SK-N-SH (cell line): Measurements from ENCODE around the gene AKT1. TPM values are rescaled to one million over a fixed set of nuclear protein-coding genes. Genes with fewer than 3 reads are reported as not detected.

Experiments used
- CTCF ChIA-PET: fragments of 300-600, 350-600 bp; formaldehyde crosslinking; extraction: SDS; loops from one replicate; lab custom pipeline; 2021; lab: Yijun Ruan, JAX
- POLR2A ChIA-PET: fragments of 350-600 bp; sonication (Branson Sonifier 250); formaldehyde crosslinking; extraction: SDS; loops from one replicate; lab custom pipeline; 2020; ENCODE audit warnings: antibody characterized with exemption, inconsistent platforms; lab: Yijun Ruan, JAX
- DNase-seq: peaks from one replicate; pipeline ENCODE4 v3.0.0; 2012
- H2AFZ ChIP-seq: fragments of 200-600 bp; sonication (generic); 2 replicates; pipeline ENCODE4 v1.8.1; 2016; ENCODE audit warnings: antibody characterized with exemption, mild to moderate bottlenecking, low read depth
- H3F3A ChIP-seq: fragments of 200-600 bp; sonication (generic); replicated peaks from 2 replicates; pipeline ENCODE3; 2016; ENCODE audit warnings: antibody characterized with exemption, mild to moderate bottlenecking; ENCODE audit not compliant: insufficient read depth
- H3K27ac ChIP-seq, 2 experiments: fragments of 200-500 bp in 1 of 2; fragments of 200-600 bp in 1 of 2; sonication (Bioruptor generic) in 1 of 2; sonication (generic), shearing (Covaris generic) in 1 of 2; 2 replicates each; pipeline versions ENCODE4 v1.5.1 to v1.6.1; 2014 to 2016; ENCODE audit warnings: low read depth in 2 of 2, inconsistent platforms in 1 of 2, low read length in 1 of 2, mild to moderate bottlenecking in 1 of 2, mixed read lengths in 1 of 2
- H3K27me3 ChIP-seq: fragments of 200-600 bp; sonication (generic), shearing (Covaris generic); 2 replicates; pipeline ENCODE4 v1.6.1; 2016; ENCODE audit warnings: mixed run types; ENCODE audit not compliant: insufficient read depth
- H3K36me3 ChIP-seq, 2 experiments: fragments of 200-500 bp in 1 of 2; fragments of 200-600 bp in 1 of 2; sonication (Bioruptor generic) in 1 of 2; sonication (generic) in 1 of 2; replicated peaks in 1 of 2; 2 replicates each; pipeline versions ENCODE3 to v1.5.1; 2014 to 2016; ENCODE audit warnings: low read length in 1 of 2, mild to moderate bottlenecking in 1 of 2; ENCODE audit not compliant: insufficient read depth in 2 of 2, control insufficient read depth in 1 of 2
- H3K4me1 ChIP-seq, 2 experiments: fragments of 200-500 bp in 1 of 2; fragments of 200-600 bp in 1 of 2; sonication (Bioruptor generic) in 1 of 2; sonication (generic), shearing (Covaris generic) in 1 of 2; 2 replicates each; pipeline versions ENCODE4 v1.5.1 to v1.6.1; 2014 to 2016; ENCODE audit warnings: low read depth in 1 of 2, low read length in 1 of 2, mixed run types in 1 of 2; ENCODE audit not compliant: insufficient read depth in 2 of 2, control insufficient read depth in 1 of 2
- H3K4me2 ChIP-seq: fragments of 200-600 bp; sonication (generic), shearing (Covaris generic); 2 replicates; pipeline ENCODE4 v1.6.1; 2017; ENCODE audit warnings: mixed run types
- H3K4me3 ChIP-seq, 2 experiments: fragments of 200-500 bp in 1 of 2; fragments of 200-600 bp in 1 of 2; sonication (Bioruptor generic) in 1 of 2; sonication (generic), shearing (Covaris generic) in 1 of 2; 2 replicates each; pipeline versions ENCODE4 v1.5.1 to v1.8.1; 2014 to 2016; ENCODE audit warnings: low read depth in 2 of 2, inconsistent platforms in 1 of 2, low read length in 1 of 2, mild to moderate bottlenecking in 1 of 2, mixed read lengths in 1 of 2, moderate library complexity in 1 of 2
- H3K79me2 ChIP-seq: fragments of 200-600 bp; sonication (generic); 2 replicates; pipeline ENCODE4 v1.8.1; 2017; ENCODE audit warnings: mild to moderate bottlenecking; ENCODE audit not compliant: insufficient read depth
- H3K9ac ChIP-seq: fragments of 200-600 bp; sonication (generic); 2 replicates; pipeline ENCODE4 v1.6.1; 2017; ENCODE audit warnings: mixed run types
- H3K9me2 ChIP-seq: fragments of 200-600 bp; sonication (generic); 2 replicates; pipeline ENCODE4 v1.6.1; 2017; ENCODE audit warnings: mixed run types
- H3K9me3 ChIP-seq: fragments of 200-600 bp; sonication (generic); 2 replicates; pipeline ENCODE4 v1.6.1; 2017; ENCODE audit warnings: mixed run types, mild to moderate bottlenecking, moderate library complexity
- H4K20me1 ChIP-seq: fragments of 200-600 bp; sonication (generic); 2 replicates; pipeline ENCODE4 v1.6.1; 2017; ENCODE audit warnings: mild to moderate bottlenecking, mixed run types; ENCODE audit not compliant: insufficient read depth
- GATA2 ChIP-seq: sonication (generic); formaldehyde crosslinking; IDR thresholded peaks from 2 replicates; pipeline ENCODE4 v1.5.0; 2020; ENCODE audit warnings: mild to moderate bottlenecking, missing genetic modification reagents
- POLR2AphosphoS5 ChIP-seq: IDR thresholded peaks from 2 replicates; pipeline ENCODE4 v1.6.1; 2012; ENCODE audit warnings: low read depth, low read length
- WGBS: methylation state at CpG from one replicate; pipeline ENCODE4 v1.1.6; 2017; ENCODE audit warnings: low lambda C conversion rate; 5-methylcytosine and 5-hydroxymethylcytosine counted together
- polyA plus RNA-seq, 3 experiments: library from polyadenylated mRNA; depleted of rRNA; stranded (reverse); fragments of >200 nt; gene quantifications; 2 replicates each; pipeline ENCODE4 v1.2.3, GENCODE V29; 2012
- TF ChIP-seq, protein P1 (sequence below): fragments of 200-600 bp; sonication (generic); IDR thresholded peaks from 2 replicates; pipeline ENCODE4 v1.6.1; 2017; ENCODE audit warnings: antibody characterized with exemption, mild to moderate bottlenecking, moderate library complexity

Gene AKT1
- polyA plus RNA-seq, 1 of the 3 experiments (the other 2 are of a cell fraction), result 198 TPM

GRCh38 chr14:104777808-104778249 lies 17.7 kb downstream of the AKT1 start:
- TF ChIP-seq, protein P1, sequence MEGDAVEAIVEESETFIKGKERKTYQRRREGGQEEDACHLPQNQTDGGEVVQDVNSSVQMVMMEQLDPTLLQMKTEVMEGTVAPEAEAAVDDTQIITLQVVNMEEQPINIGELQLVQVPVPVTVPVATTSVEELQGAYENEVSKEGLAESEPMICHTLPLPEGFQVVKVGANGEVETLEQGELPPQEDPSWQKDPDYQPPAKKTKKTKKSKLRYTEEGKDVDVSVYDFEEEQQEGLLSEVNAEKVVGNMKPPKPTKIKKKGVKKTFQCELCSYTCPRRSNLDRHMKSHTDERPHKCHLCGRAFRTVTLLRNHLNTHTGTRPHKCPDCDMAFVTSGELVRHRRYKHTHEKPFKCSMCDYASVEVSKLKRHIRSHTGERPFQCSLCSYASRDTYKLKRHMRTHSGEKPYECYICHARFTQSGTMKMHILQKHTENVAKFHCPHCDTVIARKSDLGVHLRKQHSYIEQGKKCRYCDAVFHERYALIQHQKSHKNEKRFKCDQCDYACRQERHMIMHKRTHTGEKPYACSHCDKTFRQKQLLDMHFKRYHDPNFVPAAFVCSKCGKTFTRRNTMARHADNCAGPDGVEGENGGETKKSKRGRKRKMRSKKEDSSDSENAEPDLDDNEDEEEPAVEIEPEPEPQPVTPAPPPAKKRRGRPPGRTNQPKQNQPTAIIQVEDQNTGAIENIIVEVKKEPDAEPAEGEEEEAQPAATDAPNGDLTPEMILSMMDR, result 0 out of 2 replicates have a peak, but pooled peaks have one; percentile 0
- TF ChIP-seq GATA2 (CRISPR knock-in tag), result no peak
- TF ChIP-seq, all 33 proteins: peak for 1
- POLR2A ChIA-PET, result no interaction called here
- Histone ChIP-seq H3K9ac (no peak overlapping the region), H3K9me2 (no peaks in the 10 kb centered on the region), H3K4me2 (no peak overlapping the region), H3F3A (no peaks in the 10 kb centered on the region), H3K36me3 (peaks cover 4 to 54% of the 10 kb centered on the region in 2 experiments), H3K9me3 (no peaks in the 10 kb centered on the region), H3K27ac (no peak overlapping the region), H3K27me3 (no peaks in the 10 kb centered on the region), H3K79me2 (peaks cover 4% of the 10 kb centered on the region; the same call in 1 of the 2 replicates), H3K4me1 (no peaks in the 10 kb centered on the region), H4K20me1 (peaks cover 38% of the 10 kb centered on the region), H2AFZ (no peak overlapping the region), H3K4me3 (no peak overlapping the region)
- no peak for DNase-seq
- CTCF ChIA-PET, result interaction anchor here (1.0 to 1.6 kb wide), 2 partner anchors 9 to 49 kb away, joined by 3 to 7 read pairs; no protein-coding TSS in a partner anchor
- 80% methylated on average over 4 of the region's 15 CpGs for WGBS

- H3K4me3 ChIP-seq, result no peak overlapping the region
- peaks cover 38% of the 10 kb centered on the region for H4K20me1 ChIP-seq
- no peak for DNase-seq
- ChIA-PET CTCF (interaction anchor here (1.0 to 1.6 kb wide), 4 partner anchors 9 to 50 kb away, joined by 3 to 7 read pairs (median 4); no protein-coding TSS in a partner anchor), POLR2A (no interaction called here)
- no peaks in the 10 kb centered on the region for H3K9me3 ChIP-seq
- TF ChIP-seq, protein P1, result 0 out of 2 replicates have a peak, but pooled peaks have one; percentile 7
- no peak for TF ChIP-seq POLR2AphosphoS5
- H2AFZ ChIP-seq, result no peak overlapping the region
- H3K27me3 ChIP-seq, result no peaks in the 10 kb centered on the region
- no peaks in the 10 kb centered on the region for H3K9me2 ChIP-seq
- H3K9ac ChIP-seq, result no peak overlapping the region
- no peaks in the 10 kb centered on the region for H3K4me1 ChIP-seq
- H3K4me2 ChIP-seq, result no peak overlapping the region
- H3K79me2 ChIP-seq, result peaks cover 4% of the 10 kb centered on the region; the same call in 1 of the 2 replicates
- no peak overlapping the region for H3K27ac ChIP-seq
- H3F3A ChIP-seq, result no peaks in the 10 kb centered on the region
- 98% methylated on average over 9 of the region's 16 CpGs for WGBS
- H3K36me3 ChIP-seq, result peaks cover 4 to 60% of the 10 kb centered on the region in 2 experiments
These were observed 18.4 kb downstream of the AKT1 start for GRCh38 chr14:104776961-104777807.
